ENCODE results near the gene CR2. TPM values are rescaled to one million over a fixed set of nuclear protein-coding genes. Genes with fewer than 3 reads are reported as not detected.

Gene CR2
- polyA plus RNA-seq, 3 donors = 0.20 to 0.22 TPM; not detected in 1

Other genes starting within 250 kb of the CR2 start
- 10 to 100 TPM; 13.0 to 96.0 (median 27.9) TPM for gene CD55, start 132.7 kb upstream of the CR2 start, polyA plus RNA-seq
- gene CR1, start 41.8 kb downstream of the CR2 start, polyA plus RNA-seq = 1 to 10 TPM in 2 of 3 donors, under 1 TPM in 1; 0.44 to 5.0 (median 3.6) TPM
- not detected for gene CR1L, start 190.8 kb downstream of the CR2 start, polyA plus RNA-seq